GM19240 (cell line): ENCODE measurements around the gene SPCS2.
A peak's percentile ranks its signal among the peaks of the same experiment; 100 is the strongest.

Source experiments
- DNase-seq: peaks from one replicate; pipeline ENCODE4 v3.0.0; 2011; ENCODE audit warnings: low spot score; ENCODE audit not compliant: insufficient read length

SPCS2 gene

DNA sequence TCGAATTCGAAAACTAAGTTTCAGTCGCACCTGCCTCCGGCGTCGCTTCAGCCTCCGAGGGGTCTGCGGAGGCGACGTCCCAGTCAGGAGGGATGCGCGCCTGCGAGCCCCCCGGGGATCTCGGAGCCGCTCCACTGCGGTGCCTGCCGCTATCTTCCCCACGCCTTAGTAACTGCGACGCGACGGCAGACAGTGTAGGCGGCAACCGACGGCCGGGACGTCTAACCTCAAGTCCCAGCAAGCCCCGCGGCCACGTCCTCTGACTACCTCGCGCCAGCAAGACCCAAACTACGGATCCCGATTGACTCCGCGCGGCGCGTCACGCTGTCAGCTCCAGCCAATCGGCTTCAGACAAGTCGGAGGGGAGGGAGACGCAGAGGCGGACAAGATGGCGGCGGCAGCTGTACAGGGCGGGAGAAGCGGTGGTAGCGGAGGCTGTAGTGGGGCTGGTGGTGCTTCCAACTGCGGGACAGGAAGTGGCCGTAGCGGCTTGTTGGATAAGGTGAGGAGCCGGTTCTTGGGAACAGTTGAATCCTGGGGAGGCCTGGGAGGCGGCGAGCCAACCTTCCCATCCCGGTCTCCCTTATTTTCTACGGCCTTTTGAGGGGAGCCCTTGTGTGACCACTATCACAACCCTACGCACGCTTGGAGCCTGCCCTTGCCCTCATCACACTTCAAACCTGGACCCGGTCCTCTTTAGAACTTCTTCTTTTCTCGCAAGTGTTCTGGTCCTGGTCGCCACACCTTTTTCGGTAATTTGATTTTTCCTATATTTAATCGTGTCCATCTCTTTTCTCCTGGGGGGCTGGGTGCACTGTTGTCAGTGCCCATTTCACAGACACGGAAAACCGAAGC is at the start of gene SPCS2, which contains the start of gene XRRA1:
TSS of gene SPCS2 (plus strand) at position 369 of the 855 bp plus-strand sequence. CDS start at position 389, 20 bp downstream.
TSS of gene XRRA1 (minus strand) at position 194 of the 855 bp plus-strand sequence. CDS start 8,213 bp downstream, outside the sequence.
- peak; percentile 83 for DNase-seq

DNA sequence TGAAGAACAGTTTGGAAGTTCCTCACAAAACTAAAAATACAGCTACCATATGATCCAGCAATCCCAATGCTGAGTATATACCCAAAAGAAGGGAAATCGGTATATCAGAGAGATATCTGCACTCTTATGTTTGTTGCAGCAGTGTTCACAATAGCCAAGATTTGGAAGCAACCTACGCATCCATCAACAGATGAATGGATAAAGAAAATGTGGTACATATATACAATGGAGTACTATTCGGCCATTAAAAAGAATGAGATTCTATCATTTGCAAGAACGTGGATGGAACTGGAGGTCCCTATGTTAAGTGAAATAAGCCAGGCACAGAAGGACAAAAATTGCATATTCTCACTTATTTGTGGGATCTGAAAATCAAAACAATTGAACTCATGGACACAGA is 46.7 kb upstream of the SPCS2 start:
- DNase-seq: no peak

DNA sequence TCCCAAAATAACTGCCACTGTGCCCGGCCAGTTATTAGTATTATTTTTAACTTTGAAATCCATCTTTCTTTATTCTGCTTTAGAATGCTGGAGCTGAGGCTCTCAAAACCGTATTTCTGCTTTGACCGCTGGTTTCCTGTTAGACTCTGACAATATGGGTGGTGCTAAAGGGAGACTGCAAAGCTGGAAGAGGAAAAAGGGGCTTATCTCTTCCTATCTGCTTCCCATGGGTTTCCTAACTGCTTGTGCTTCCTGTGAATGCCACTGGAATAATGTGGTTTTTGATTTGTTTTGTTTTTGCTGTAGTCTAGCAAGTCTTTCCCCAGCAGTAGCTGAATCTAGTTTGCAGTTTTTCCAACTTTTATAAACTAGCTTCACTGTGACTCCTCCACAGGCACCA is 43.7 kb upstream of the SPCS2 start:
- DNase-seq: no peak

DNA sequence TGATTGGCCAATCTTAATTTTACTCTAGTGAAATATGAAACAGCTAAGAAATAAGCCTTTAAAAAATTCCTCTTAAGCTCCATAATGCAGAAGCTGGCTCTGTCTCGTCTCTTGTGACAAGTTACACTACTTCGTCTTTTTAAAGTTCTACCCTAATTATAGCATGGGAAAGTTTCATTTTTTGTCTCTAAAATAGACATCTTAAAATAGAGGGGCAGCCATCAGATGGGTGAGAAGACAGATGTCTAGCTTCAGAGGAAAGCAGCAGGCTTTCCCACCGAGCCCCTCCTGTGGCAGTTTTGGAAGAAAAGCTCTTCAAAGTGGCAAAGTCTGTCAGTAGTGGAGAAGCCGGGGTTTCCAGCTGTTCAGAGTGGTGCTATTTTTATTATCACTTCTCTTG is 39.7 kb upstream of the SPCS2 start:
- DNase-seq: no peak

DNA sequence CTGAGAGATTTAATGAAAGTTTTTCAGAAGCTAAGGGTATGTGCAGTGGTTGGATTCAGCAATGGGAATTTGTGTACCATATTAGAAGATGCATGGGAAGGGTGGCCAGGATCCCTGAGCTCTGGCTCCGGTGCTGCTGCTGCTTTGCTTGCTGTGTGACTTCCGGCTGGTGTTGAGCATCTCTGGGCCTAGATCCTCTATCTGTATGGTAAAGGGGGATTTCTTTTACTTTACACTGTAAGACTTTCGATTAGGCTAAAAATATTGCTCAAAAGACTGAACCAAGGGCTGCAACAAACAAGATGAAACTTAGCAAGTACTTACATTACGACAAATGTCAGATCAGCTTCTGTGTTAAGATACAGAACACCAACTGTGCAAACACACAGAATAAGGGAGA is 39.3 kb upstream of the SPCS2 start:
- no peak for DNase-seq

DNA sequence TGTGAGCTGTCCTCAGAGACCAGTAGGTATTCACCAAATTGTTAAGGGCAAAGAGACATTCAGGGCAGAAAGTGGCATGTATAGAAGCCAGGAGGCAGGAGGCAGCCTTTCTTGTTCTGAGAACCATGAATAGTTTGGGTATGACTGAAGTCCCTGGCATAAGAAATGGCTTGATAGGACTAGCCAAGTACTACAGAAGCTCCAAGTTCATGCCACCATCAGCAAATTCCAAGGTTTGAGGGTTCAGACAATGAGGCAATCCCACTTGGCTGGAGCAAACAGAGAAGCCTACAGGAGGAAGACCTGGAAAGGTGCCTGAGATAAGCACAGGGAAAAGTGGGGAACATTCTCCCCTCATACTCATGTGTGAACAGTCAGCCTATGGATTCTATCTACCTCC is 25.9 kb upstream of the SPCS2 start:
- no peak for DNase-seq

DNA sequence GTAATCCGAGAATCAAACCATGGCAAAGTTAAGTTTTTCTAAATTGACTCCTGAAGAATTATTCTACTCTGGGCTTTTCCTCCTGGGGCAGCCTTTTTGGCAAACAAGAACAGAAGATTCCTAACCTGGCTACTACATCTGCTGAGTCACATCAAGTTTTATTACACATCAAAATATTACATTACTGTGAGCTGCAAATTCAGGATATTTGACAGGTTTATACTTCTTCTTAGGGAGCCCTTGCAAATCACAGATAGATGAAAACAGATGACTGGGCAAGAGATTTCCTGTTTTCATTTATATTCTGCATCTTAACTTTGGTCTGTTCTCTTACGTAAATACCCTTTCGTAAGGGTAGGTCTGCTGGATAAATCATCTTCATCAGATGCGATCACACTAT is 23.8 kb upstream of the SPCS2 start:
- no peak for DNase-seq

DNA sequence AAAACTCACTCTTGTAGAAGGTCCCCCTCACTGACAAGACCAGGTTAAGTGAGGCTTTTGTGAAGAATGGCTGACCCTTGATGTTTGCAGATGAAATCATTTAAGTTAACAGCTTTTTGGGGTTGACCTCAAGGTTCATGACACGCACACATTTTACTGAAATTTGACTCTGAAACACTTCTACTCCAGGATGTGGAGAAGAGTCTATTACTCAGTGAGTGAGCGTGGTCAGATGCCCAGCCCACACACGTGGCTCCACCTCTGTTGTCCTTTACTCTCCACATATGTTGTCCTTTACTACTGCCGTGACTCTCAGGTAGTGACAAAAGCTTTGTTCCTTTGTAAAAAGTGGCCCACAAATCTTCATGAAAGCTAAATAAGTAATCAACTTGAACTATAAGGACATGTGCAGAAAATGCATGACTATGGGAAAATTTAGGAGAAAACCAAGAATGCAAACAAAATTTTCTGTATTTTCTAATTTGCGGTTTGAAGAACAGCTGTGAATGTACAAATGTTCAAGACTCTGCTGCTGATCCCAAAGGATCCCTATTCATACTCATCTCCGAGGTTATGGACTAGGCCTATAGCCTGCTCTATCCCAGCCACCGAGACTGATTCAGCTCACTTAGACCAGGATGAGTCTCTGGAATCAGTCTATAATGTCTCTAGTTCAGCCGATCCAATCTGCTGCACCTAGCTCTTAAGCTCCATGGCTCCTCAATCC is 22.6 kb upstream of the SPCS2 start:
- DNase-seq: no peak

DNA sequence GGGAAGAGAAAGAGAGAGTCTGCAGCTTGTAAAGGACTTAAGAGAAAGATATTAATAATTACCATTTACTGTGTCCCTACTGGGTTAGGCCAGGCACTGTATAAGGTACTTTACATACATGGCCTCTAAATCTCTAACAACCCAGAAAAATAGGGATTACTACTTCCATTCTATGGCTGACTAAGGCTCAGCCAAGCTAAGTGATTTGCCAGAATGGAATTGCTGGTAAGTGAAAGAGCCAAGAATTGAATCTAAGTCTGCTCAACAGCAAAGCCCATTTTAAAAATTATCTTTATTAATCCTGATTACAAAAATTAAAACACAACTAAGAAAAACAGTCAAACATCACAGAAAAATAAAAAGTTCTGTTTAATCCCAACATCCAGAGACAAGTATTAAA is 21.6 kb upstream of the SPCS2 start:
- no peak for DNase-seq

DNA sequence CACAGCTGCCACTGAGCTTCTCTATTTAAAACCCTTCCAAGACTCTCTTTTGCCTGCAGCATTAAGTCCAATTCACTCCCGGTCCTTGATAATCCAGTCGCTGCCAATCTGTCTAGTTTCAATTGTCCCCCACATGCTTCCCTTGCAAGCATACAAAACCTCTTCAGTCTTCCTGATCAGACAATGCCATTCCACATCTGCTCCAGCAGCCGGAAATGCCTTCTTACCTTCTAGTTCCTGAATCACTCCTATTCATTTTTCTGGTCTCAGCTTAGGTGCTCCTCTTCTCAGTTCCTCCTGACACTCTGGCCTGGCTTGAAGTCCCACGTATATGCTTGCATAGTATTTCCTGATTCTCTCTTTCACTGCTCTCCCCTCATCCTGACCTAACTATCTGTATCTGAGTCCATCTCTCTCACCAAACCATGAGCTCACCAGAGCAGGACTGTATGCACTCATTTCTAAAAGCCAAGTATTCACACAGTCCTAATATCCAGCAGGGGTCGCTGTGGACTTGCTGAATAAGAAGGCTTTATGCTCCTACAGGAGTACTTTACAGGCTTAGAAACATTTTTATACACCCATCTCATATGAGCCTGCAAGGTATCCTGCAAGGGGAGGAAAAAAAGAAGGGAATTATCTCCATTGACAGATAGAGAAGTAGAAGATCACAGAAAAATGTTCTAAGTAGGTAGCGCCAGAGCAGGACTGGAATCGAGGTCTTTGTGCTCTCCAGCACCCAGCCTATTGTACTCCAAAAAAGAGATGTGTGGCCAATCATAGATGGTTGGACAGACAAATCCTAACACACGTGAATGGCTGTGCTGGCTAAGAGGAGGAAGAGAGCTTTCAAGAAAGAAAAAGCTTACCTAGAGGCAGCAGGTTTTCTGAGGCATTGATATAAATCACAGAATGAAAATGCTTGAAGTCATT is 19.4 kb upstream of the SPCS2 start:
- peak; percentile 41 for DNase-seq

DNA sequence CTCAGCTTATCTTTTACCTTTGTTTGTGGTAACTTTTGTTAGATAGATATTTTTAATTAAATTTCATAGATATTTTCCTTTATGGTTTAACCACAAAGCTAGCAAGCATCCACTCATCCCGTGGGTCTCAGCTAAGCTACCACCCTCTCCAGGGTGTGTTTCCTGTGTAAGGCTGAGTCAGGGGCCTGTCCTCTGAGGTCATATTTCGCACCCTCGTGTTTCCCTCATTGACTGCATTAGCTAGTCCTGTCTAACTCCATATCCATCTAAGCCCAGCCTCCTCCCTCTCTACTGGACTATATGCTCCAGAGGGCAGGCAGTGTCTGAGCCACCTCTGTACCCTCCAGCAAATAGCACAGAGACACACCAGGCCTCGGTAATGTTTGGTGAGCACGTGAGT is 16.9 kb upstream of the SPCS2 start:
- DNase-seq: no peak

DNA sequence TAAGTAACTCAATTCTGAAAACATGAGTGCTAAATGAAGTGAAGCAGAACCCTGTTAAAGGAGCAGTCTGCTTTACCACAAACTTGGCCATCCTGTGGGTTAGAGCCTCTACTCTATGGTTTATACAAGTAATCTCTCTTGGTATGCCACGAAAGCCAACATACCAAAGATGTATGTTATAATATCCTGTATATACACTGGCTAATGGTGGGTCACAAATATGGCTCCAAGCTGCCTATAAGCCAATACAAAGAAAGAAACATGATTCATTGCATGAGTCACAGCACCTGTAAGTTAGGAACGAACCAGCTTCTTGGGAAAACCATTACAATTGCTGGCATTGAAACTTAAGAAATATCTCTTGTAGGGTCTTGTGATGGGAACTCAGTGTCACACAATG is 16.3 kb upstream of the SPCS2 start:
- no peak for DNase-seq

DNA sequence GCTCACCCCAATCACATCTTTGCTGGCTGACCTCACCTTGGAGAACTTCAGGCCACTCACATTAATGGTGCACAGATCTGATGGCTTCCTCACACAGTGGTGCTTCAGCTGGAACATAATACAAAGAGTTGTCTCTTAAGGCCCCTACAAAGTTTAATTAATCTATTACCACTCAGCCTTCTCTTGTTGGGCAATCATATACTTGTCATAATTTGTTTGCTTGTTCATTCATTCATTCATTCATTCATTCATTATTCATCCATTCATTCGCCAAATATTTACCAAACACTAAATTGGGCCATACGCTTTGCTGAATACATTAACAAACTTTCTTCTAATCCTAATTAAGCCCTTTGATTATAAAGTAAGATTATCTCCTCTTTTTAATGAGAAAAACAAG is 15.3 kb upstream of the SPCS2 start:
- DNase-seq: no peak

DNA sequence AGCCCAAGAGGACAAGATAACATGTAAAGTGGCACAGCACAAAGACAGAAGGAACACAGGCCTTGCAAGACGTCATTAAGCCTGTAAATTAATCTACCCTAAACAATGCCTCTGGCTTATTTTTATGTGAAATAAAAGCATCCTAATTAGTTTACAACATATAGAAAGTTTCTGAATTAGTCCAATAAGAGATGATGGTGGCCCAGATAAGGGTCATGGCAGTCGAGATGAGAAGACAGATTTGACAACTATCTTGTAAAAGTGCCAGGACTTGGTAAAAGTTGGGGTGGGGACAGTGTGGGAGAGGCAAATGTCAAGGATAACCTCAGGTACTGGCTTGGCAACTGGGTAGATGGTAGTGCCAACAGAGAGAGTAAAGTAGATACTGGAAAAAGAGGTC is 13.8 kb upstream of the SPCS2 start:
- DNase-seq: no peak

DNA sequence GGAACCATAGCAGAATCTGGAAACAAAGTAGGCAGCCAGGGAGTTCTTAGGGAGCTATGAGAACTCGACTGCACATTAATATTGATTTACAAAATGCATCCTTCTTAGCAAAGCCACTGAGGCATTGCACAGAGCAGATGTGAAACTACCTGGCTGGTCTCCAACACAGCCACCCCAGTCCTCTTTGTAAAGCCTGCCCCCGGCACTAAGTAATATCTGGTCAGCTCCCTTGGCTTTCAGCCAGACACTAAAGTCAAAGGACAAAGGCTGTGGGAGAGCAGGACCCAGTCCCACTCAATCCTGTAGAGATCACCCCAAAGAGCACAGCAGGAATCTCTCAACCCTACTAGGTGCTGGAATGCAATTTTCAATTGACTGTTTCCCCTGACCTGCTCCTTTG is 13.0 kb upstream of the SPCS2 start:
- DNase-seq: no peak

DNA sequence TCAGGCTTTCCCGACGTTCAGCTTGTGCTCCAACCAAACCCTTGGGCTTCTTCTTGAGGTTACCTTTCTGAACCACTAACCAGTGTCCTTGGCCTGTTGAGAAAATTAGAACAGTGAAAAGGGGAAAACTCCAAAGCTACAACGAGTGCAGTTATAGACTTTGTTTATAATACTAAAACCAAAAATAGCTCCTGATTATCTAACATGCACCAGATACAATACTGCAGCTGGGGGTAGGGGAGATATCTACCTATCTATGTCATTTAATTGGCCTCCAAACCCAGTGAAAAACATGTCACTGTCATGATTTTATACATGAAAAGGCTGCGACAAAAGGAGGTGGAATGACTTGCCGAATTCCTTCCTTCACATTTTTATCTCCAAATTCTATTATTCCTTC is 12.1 kb upstream of the SPCS2 start:
- DNase-seq: no peak

DNA sequence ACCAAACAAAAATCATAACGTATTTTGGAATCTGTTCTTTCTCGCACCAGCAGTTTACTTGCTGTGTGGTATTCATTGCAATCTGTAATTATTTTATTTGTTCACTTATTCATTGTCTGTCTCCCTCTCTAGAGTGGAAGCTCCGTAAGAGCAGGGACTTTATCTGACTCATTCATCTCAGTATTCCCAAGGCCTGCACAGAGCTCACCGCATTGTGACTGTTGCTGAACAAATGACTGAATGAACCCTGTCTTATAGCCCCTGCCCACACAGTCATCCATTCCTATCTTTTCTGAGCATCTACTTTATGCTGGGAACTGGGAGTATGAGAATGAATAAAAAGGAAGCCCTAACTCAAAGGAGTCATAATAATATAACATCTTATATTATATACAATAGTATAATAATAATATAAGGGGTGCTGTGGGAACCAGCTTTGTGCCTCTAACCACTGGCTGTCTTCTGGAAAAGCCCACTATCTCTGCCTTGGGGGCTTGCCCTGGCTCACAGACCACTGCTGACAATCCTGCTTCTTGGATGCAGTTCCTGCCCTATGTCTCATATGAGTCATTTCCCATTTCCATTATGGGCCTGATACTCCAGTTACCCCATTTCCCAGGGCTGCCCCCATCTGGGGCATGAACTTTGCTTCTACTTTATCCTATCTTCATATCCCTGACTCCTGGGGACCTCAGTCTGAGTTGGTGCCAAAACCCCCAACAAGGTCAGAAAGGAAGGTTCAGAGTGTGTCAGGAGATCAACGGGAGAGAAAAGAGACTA is 11.2 kb upstream of the SPCS2 start:
- no peak for DNase-seq

DNA sequence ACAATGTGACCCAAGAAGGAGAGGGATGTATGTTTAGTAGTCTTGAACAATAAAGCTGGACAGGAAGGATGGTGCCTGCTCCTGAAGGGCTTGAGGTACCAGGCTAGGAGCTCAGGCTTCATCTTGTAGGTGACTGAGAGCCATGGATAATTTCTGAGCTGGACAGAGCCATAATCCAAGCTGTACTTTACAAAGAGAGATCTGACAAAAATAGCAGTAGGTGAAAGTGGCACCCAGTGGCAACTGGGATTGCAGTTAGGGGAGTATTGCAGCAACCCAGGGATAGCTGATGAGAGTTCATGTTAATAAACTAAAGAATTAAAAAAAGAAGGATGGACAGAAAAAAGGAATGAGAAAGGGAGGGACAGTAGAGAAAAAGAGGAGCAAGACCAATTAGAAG is 7.6 kb upstream of the SPCS2 start:
- DNase-seq: no peak

DNA sequence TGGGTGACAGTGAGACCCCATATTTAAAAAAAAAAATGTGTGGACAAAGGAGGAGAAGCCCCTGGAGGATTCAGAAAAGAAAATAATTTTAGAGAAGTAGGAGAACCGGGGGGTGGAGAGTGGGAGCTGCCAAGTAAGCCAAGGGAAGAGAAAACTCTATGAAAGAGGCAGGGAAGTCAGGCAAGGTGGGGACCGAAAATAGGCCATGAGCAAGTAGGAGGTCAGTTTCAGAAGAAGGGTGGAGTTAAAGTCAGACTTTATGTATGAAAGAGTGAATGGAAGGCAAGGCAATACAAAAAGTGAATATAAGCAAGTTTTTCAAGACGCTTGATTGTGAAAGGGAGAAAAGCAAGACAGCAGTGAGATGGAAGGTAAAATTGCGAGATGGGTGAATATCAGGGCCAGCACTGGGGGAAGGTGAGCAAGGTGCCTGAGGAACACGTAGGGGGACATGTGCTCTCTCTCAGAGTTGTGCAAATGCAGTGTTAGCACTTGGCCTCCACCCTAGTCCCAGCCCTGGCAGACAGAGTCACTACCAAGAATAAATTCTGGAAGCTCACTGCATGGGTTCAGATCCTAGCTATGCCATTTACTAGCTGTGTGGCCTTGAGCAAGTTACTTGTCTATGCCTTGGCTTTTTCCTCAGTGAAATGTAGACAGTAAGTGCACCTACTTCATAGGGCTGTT is 6.8 kb upstream of the SPCS2 start:
- no peak for DNase-seq

DNA sequence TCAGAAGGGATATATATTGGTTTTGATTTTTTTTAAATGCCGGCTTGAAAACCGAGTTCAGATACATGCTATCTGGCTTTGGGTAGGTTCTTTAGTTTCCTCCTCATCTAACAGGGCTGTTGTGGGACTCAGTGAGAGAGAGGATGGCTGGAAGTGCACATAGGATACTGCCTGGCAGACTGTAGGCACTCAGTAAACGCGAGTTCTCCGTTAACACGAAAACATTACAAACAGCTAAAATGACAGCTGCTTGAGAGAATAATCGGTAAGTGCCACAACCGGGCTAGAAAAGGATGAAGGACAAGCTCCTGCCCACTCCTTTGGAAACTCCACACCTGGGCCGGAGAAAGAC is 544 bp upstream of the SPCS2 start:
- DNase-seq: no peak
